ENCODE results near the gene TMEM238. TPM values are rescaled to one million over a fixed set of nuclear protein-coding genes. Genes with fewer than 3 reads are reported as not detected.
"Not testable (repeated sequence)": the region's sequence is repeated elsewhere in the genome, so short reads cannot be mapped to it uniquely, and the experiment has no call there.

Gene TMEM238
- total RNA-seq, 2 donors from 2014 or later, result 12.5 to 53.4 TPM

DNA sequence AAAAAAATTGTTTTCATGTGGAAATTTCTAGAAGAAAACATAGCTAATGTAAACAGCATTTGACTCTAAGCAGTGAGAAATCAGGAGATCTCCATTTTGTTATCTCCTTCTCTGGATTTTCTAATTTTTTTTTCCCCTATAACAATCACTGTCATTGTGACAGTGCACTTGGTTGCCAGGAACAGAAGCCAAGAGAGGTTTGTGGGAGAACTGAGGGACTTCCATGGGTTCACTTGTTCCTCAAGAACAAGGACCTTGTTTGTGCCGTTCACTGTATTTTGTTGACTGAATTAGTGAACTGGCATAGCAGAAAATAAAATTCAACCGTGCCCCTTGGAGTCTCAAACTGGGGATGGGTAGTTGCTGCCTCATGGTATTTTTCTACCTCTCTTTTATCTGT lies 42.0 kb upstream of the TMEM238 start:
- no peak overlapping the region for H3K27ac ChIP-seq
- no peaks in the 10 kb centered on the region for H3K4me1 ChIP-seq
- H3K36me3 ChIP-seq (replicated peaks in 1 of 2; ENCODE audit: insufficient read depth in 1 of 2, low read depth in 2 of 2), result no peaks in the 10 kb centered on the region

GRCh38 chr19:55424518-55424917 lies 40.4 kb upstream of the TMEM238 start:
- intact Hi-C loops (cut with DNase I), result no loop called here
- Histone ChIP-seq H3K9me3 (no peaks in the 10 kb centered on the region), H3K27ac (no peak overlapping the region), H3K36me3 (replicated peaks in 1 of 2; ENCODE audit: insufficient read depth in 1 of 2, low read depth in 2 of 2) (no peaks in the 10 kb centered on the region), H3K4me1 (no peaks in the 10 kb centered on the region), H3K4me3 (no peak overlapping the region), H3K27me3 (no peaks in the 10 kb centered on the region)
- TF ChIP-seq, protein P1, sequence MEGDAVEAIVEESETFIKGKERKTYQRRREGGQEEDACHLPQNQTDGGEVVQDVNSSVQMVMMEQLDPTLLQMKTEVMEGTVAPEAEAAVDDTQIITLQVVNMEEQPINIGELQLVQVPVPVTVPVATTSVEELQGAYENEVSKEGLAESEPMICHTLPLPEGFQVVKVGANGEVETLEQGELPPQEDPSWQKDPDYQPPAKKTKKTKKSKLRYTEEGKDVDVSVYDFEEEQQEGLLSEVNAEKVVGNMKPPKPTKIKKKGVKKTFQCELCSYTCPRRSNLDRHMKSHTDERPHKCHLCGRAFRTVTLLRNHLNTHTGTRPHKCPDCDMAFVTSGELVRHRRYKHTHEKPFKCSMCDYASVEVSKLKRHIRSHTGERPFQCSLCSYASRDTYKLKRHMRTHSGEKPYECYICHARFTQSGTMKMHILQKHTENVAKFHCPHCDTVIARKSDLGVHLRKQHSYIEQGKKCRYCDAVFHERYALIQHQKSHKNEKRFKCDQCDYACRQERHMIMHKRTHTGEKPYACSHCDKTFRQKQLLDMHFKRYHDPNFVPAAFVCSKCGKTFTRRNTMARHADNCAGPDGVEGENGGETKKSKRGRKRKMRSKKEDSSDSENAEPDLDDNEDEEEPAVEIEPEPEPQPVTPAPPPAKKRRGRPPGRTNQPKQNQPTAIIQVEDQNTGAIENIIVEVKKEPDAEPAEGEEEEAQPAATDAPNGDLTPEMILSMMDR (IDR thresholded peaks at IDR 0.05), result no peak
- TF ChIP-seq POLR2A (IDR thresholded peaks at IDR 0.05), result no peak
- DNase-seq, result no peak
- 39 to 69% methylated on average over 3 of the region's 3 CpGs for WGBS, 2 donors
- no peak for ATAC-seq

More for the DNA sequence above, 42.0 kb upstream of the TMEM238 start:
- H3K9me3 ChIP-seq, result no peaks in the 10 kb centered on the region
- DNase-seq, result no peak
- intact Hi-C loops (cut with DNase I), result no loop called here
- H3K27me3 ChIP-seq, result no peaks in the 10 kb centered on the region
- no peak overlapping the region for H3K4me3 ChIP-seq
- ATAC-seq, result no peak
- 37 to 60% methylated on average over 2 of the region's 2 CpGs for WGBS, 2 donors
- TF ChIP-seq, protein P1 (IDR thresholded peaks at IDR 0.05), result no peak
- TF ChIP-seq POLR2A (IDR thresholded peaks at IDR 0.05), result no peak

DNA sequence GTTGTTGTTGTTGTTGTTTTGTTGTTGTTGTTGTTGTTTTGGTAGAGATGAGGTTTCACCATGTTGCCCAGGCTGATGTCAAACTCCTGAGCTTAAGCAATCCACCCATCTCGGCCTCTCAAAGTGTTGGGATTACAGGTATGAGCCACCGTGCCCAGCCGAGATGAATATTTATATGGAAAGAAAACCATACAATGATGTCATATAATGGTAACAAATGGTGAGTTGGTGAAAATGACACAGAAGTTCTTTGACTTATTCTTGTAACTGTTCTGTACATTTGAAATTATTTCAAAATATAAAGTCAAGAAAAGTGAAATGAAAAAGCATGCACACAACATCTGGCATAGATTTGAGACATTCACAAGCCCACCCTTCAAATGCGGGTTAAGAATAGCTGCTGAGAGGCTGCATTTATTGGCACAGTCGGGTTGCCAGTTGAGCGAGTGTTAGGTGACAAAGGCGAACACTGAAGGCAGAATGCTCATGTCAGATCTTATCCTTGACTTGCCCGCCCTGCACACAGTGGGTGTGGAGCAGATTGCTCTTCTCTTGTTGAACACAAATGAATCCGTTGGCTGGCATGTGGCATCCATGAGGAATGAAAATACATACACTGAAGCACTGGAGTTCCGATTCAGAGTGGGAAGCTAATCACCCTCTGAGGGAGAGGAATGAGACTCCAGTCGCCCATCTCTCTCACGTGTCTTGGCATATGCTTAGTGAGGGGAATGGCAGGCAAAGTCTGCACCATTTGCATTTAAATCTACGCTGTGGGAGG lies 39.3 kb upstream of the TMEM238 start:
- Histone ChIP-seq H3K9me3 (no peaks in the 10 kb centered on the region), H3K4me1 (no peaks in the 10 kb centered on the region), H3K4me3 (no peak overlapping the region), H3K36me3 (replicated peaks in 1 of 2; ENCODE audit: insufficient read depth in 1 of 2, low read depth in 2 of 2) (no peaks in the 10 kb centered on the region), H3K27ac (no peak overlapping the region), H3K27me3 (no peaks in the 10 kb centered on the region)
- no peak for ATAC-seq
- intact Hi-C loops (cut with DNase I), result no loop called here
- 61 to 64% methylated on average over 13 of the region's 13 CpGs for WGBS, 2 donors
- DNase-seq, result no peak
- no peak for TF ChIP-seq POLR2A (IDR thresholded peaks at IDR 0.05)
- TF ChIP-seq, protein P1 (IDR thresholded peaks at IDR 0.05), result no peak

DNA sequence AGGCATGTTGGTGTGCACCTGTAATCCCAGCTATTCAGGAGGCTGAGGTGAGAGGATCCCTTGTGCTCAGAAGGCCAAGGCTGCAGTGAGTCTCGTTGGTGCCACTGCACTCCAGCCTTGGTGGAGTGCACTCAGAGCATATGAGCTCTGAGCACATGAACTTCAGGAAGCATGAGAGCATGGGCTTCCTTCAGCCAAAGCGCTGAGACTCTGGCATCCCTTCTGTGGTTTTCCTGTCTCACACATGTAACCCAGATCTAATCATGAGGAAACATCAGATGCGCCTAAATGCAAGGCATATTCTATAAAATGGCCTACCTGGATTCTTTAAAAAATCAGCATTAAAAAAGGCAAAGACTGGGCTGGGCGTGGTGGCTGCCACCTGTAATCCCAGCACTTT lies 37.2 kb upstream of the TMEM238 start:
- H3K36me3 ChIP-seq (replicated peaks in 1 of 2; ENCODE audit: insufficient read depth in 1 of 2, low read depth in 2 of 2); H3K4me3 ChIP-seq; DNase-seq; H3K4me1 ChIP-seq; H3K9me3 ChIP-seq; H3K27me3 ChIP-seq; intact Hi-C loops (cut with DNase I); H3K27ac ChIP-seq; ATAC-seq: not testable (repeated sequence)
- WGBS, 2 donors, result 54 to 75% methylated on average over 4 of the region's 4 CpGs

GRCh38 chr19:55419624-55420236 lies 35.6 kb upstream of the TMEM238 start:
- WGBS, 2 donors, result 58% methylated on average over 4 to 5 of the region's 5 CpGs
- TF ChIP-seq, protein P1 (IDR thresholded peaks at IDR 0.05), result no peak
- no peak for TF ChIP-seq POLR2A (IDR thresholded peaks at IDR 0.05)
- no peak for DNase-seq
- H3K4me3 ChIP-seq, result no peak overlapping the region
- no peak for ATAC-seq
- no peaks in the 10 kb centered on the region for H3K36me3 ChIP-seq (replicated peaks in 1 of 2; ENCODE audit: insufficient read depth in 1 of 2, low read depth in 2 of 2)
- intact Hi-C loops (cut with DNase I), result loop anchor here (5.0 kb wide), 1 partner anchor 282 kb away; no protein-coding TSS in a partner anchor
- no peak overlapping the region for H3K27ac ChIP-seq
- no peaks in the 10 kb centered on the region for H3K27me3 ChIP-seq
- no peaks in the 10 kb centered on the region for H3K9me3 ChIP-seq
- no peaks in the 10 kb centered on the region for H3K4me1 ChIP-seq
